Tracheal epithelial cell (primary cell): Measurements from ENCODE around the gene IRAK1. TPM values are rescaled to one million over a fixed set of nuclear protein-coding genes. Genes with fewer than 3 reads are reported as not detected.

Experiments
- total RNA-seq: library from RNA; depleted of rRNA; stranded (reverse); fragments of >200 nt; gene quantifications from 2 replicates; pipeline ENCODE4 v1.2.1, GENCODE V29; 2014

Gene IRAK1
- total RNA-seq, result 108 and 113 TPM in 2 replicates

DNA sequence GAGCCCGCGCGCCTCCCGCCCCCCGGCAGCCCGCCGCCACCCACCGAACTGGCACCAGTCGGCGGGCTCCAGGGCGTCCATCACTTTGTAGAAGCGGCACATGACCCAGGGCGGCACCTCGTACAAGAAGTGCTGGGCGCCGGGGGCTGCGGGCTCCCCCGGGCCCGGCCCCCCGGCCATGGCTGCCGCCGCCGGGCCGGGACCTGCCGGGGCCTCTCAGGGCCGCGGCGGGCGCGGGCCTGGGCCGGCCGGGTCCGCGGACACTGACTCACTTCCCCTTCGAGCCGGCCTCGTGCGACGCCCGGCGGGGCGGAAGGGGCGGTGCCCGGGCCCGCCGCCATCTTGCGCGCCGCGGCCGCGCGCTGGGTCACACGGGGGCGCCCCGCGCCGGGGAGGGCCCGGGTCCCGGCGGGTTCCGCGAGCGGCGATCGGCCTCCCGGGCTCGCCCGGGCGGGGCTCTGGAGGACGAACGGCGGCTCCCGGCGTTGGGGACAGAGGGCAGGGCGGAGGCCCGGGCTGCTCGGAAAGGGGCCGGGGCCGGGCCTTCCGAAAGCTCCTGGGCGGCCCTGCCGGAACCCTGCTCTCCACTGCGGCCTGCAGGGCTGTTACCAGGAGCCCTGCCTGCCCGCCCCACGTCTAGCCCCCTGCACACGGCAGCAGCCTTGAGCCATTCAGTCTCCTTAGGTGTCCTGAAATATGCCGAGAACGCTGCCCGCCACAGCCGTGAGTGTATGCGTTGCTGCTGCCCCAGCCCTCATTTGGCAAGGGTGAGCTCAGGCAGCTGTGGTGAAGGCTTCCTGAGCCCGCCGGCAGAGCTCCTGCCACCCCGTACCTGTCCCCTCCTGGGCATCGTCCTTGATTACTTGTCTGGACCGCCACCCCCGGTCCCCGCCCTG is at the start of gene IRAK1:
Gene IRAK1 (minus strand): TSS at position 270 of the 896 bp plus-strand sequence. CDS start 90 bp downstream, at position 180.

DNA sequence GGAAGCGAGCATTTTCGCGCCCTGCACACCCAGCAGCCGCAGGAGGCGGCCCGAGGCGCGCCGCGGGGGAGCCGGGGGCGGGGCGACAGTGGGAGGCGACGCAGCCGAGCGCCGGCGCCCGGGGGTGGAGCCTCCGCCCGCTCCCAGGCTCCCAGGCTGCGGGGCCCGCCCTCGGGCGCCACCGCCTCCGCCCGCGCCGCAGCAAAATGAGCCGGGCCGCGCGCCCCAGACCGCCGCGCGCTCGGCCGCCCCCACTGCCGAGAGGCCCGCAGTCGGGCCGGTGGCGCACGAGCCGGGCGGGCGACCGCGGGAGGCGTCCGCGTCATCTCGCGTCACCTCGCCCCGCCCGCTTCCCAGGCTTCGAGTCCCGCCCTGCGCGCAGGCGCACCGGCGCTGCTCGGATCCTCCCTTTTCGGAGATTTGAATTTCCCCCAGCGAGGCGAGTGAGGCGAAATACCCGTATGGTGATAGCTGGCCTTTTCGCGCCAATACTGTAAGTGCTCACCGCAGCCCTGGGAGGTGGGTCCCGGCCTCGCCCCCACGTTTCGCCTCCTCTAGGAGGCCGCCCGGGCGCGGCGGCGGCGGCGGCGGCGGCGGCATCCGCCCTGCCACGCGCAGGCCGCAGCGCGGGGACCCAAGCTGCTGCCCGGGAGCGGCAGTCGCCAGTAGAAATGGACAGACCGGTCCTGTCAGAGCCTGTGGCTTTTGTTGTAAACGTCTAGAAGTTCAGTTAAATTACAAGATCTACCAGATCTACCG is 47.2 kb downstream of the IRAK1 start, which contains the start of gene TMEM187:
Gene TMEM187 (plus strand): TSS at position 387 of the 759 bp plus-strand sequence. CDS start 9,309 bp downstream, outside the sequence.

DNA sequence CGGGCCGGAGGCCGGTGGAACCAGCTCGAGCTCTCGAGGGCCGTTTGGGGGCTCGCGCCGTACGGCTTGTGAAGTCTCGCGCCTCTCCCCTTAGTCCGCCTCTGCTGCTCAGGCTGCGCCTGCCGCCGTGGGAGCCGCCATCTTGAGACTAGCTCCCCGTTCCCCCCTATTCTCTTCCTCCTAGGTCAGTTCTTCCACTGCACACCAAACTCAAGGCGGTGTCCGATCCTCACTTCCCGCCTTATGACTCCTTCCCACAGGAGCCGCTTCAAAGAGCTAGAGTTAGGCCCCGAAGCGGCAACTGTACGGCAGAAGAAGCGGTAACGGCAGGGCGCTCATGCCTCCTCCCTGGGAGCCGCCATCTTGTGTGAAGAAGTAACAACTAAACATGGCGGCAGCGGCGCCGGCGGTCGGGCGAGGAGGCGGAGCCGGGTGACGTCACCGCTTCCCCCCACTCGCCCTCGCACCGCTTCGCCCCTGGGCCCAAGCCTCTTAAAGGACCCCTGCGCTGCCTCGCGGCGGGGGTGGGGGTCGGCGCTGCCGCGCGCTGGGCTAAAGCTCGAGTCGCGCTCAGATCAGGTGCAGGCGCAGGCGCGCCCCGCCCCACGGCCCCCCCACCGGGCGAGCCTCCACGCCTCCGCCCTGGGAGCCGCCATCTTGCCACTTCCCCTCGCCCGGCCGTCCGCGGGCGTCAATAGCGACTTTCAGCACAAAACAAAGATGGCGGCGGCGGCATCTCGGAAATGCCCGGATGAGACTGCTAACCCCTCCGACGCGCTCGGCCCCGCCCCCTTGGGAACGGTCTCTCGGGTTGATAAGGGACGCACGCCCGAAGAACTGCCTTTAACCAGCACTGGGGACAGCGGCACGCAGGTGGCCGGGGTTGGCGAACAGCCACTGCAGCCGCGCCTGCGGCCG is 48.0 kb downstream of the IRAK1 start, which contains the start of gene HCFC1:
Gene HCFC1 (minus strand): TSS at position 369 of the 918 bp plus-strand sequence. CDS start 978 bp downstream, outside the sequence.

Other genes with a start within 250 kb of the IRAK1 start
- under 0.01 and 0.43 TPM in 2 replicates for gene SRPK3, start 238.9 kb downstream of the IRAK1 start, total RNA-seq
- 22.4 and 42.9 TPM in 2 replicates for gene IDH3G, start 225.5 kb downstream of the IRAK1 start, total RNA-seq
- 134 and 165 TPM in 2 replicates for gene SSR4, start 225.2 kb downstream of the IRAK1 start, total RNA-seq
- under 0.01 TPM in 1 of 2 replicates, not detected in the other for gene PDZD4, start 189.4 kb downstream of the IRAK1 start, total RNA-seq
- 0.85 and 20.7 TPM in 2 replicates for gene L1CAM, start 133.7 kb downstream of the IRAK1 start, total RNA-seq
- gene AVPR2, start 115.2 kb downstream of the IRAK1 start, total RNA-seq, result 0.48 TPM in 1 of 2 replicates, not detected in the other
- 6.0 and 6.7 TPM in 2 replicates for gene ARHGAP4, start 93.6 kb downstream of the IRAK1 start, total RNA-seq
- 61.4 and 74.2 TPM in 2 replicates for gene NAA10, start 84.9 kb downstream of the IRAK1 start, total RNA-seq
- 2.1 and 5.5 TPM in 2 replicates for gene RENBP, start 75.3 kb downstream of the IRAK1 start, total RNA-seq
- 9.4 and 13.2 TPM in 2 replicates for gene HCFC1, start 48.1 kb downstream of the IRAK1 start, total RNA-seq
- gene TMEM187, start 47.1 kb downstream of the IRAK1 start, total RNA-seq, result 4.9 and 8.9 TPM in 2 replicates
- 12.0 and 16.4 TPM in 2 replicates for gene MECP2, start 77.8 kb upstream of the IRAK1 start, total RNA-seq
- gene OPN1LW, start 124.3 kb upstream of the IRAK1 start, total RNA-seq, result not detected in 2 replicates
- not detected in 2 replicates for gene OPN1MW, start 162.7 kb upstream of the IRAK1 start, total RNA-seq
- not detected in 2 replicates for gene OPN1MW2, start 199.9 kb upstream of the IRAK1 start, total RNA-seq
- not detected in 2 replicates for gene OPN1MW3, start 237.7 kb upstream of the IRAK1 start, total RNA-seq